Stimulated activated memory B cell treated with anti-CD40 and anti-IgM and Interleukin-4, amounts not matched to agents 10 μg/mL and 1 μg/mL and 100 μg/mL, for 72 hours (primary cell): ENCODE measurements around the gene TMEM163.
"Not testable (repeated sequence)": the region's sequence is repeated elsewhere in the genome, so short reads cannot be mapped to it uniquely, and the experiment has no call there.

ENCODE experiments used
- ATAC-seq: fragments of 150-1000 bp; cut with Tn5 transposase; 2 replicates; pipeline ENCODE4 v1.10.0; 2021
- H3K27ac Mint-ChIP-seq: one replicate; pipeline ENCODE4 v1.8.0; 2022; ENCODE audit warnings: mild to moderate bottlenecking, mixed read lengths
- H3K27me3 Mint-ChIP-seq: one replicate; pipeline ENCODE4 v1.8.0; 2022; ENCODE audit warnings: mixed read lengths
- H3K36me3 Mint-ChIP-seq: one replicate; pipeline ENCODE4 v1.8.0; 2022; ENCODE audit warnings: mixed read lengths
- H3K4me1 Mint-ChIP-seq: one replicate; pipeline ENCODE4 v1.8.0; 2022; ENCODE audit warnings: mixed read lengths
- H3K4me3 Mint-ChIP-seq: one replicate; pipeline ENCODE4 v1.8.0; 2022; ENCODE audit warnings: mild to moderate bottlenecking, moderate library complexity, mixed read lengths
- H3K9me3 Mint-ChIP-seq: one replicate; pipeline ENCODE4 v1.8.0; 2022; ENCODE audit warnings: mixed read lengths

TMEM163 gene

GRCh38 chr2:134634054-134634753 is 84.6 kb downstream of the TMEM163 start:
- no peak for ATAC-seq
- no peaks in the 10 kb centered on the region for H3K27me3 Mint-ChIP-seq
- H3K9me3 Mint-ChIP-seq: no peaks in the 10 kb centered on the region
- no peak overlapping the region for H3K4me3 Mint-ChIP-seq
- no peaks in the 10 kb centered on the region for H3K36me3 Mint-ChIP-seq
- H3K4me1 Mint-ChIP-seq: peaks cover 30% of the 10 kb centered on the region
- no peak overlapping the region for H3K27ac Mint-ChIP-seq

GRCh38 chr2:134630504-134631159 is 88.2 kb downstream of the TMEM163 start:
- H3K4me3 Mint-ChIP-seq: no peak overlapping the region
- no peaks in the 10 kb centered on the region for H3K36me3 Mint-ChIP-seq
- ATAC-seq: no peak
- no peaks in the 10 kb centered on the region for H3K27me3 Mint-ChIP-seq
- H3K4me1 Mint-ChIP-seq: peaks cover 24% of the 10 kb centered on the region
- H3K27ac Mint-ChIP-seq: no peak overlapping the region
- no peaks in the 10 kb centered on the region for H3K9me3 Mint-ChIP-seq

- no peaks in the 10 kb centered on the region for H3K36me3 Mint-ChIP-seq
- H3K9me3 Mint-ChIP-seq: no peaks in the 10 kb centered on the region
- no peaks in the 10 kb centered on the region for H3K27me3 Mint-ChIP-seq
- no peak overlapping the region for H3K27ac Mint-ChIP-seq
- H3K4me3 Mint-ChIP-seq: no peak overlapping the region
- H3K4me1 Mint-ChIP-seq: peaks cover 16% of the 10 kb centered on the region
- no peak for ATAC-seq
Measured at GRCh38 chr2:134628453-134628852, 90.3 kb downstream of the TMEM163 start.

- Mint-ChIP-seq H3K36me3 (no peaks in the 10 kb centered on the region), H3K4me3 (no peak overlapping the region), H3K9me3 (no peaks in the 10 kb centered on the region), H3K4me1 (peaks cover 31% of the 10 kb centered on the region), H3K27ac (no peak overlapping the region), H3K27me3 (no peaks in the 10 kb centered on the region)
- ATAC-seq: no peak
Measured at GRCh38 chr2:134626781-134627180, 92.0 kb downstream of the TMEM163 start.

GRCh38 chr2:134625311-134625710 is 93.5 kb downstream of the TMEM163 start:
- Mint-ChIP-seq H3K36me3 (no peaks in the 10 kb centered on the region), H3K27ac (no peak overlapping the region), H3K4me1 (peaks cover 25% of the 10 kb centered on the region), H3K9me3 (no peaks in the 10 kb centered on the region), H3K4me3 (no peak overlapping the region), H3K27me3 (no peaks in the 10 kb centered on the region)
- ATAC-seq: no peak

GRCh38 chr2:134623796-134624195 is 95.0 kb downstream of the TMEM163 start:
- H3K9me3 Mint-ChIP-seq: peaks cover 6% of the 10 kb centered on the region
- H3K4me1 Mint-ChIP-seq: peaks cover 25% of the 10 kb centered on the region
- H3K27me3 Mint-ChIP-seq: no peaks in the 10 kb centered on the region
- peak overlapping the region; percentile 47 for H3K4me3 Mint-ChIP-seq
- peak overlapping the region; percentile 77 for H3K27ac Mint-ChIP-seq
- peaks cover 8% of the 10 kb centered on the region for H3K36me3 Mint-ChIP-seq
- ATAC-seq: peak; percentile 91

- Mint-ChIP-seq H3K9me3 (peaks cover 10% of the 10 kb centered on the region), H3K27me3 (no peaks in the 10 kb centered on the region), H3K4me3 (peak overlapping the region; percentile 47), H3K27ac (peak overlapping the region; percentile 77), H3K4me1 (peaks cover 25% of the 10 kb centered on the region), H3K36me3 (peaks cover 12% of the 10 kb centered on the region)
- peak; percentile 69 for ATAC-seq
Measured at GRCh38 chr2:134623046-134623445, 95.8 kb downstream of the TMEM163 start.

- H3K4me1 Mint-ChIP-seq: peaks cover 25% of the 10 kb centered on the region
- H3K9me3 Mint-ChIP-seq: peaks cover 10% of the 10 kb centered on the region
- H3K4me3 Mint-ChIP-seq: peak overlapping the region; percentile 65
- no peak for ATAC-seq
- H3K36me3 Mint-ChIP-seq: peaks cover 12% of the 10 kb centered on the region
- H3K27ac Mint-ChIP-seq: peak overlapping the region; percentile 77
- no peaks in the 10 kb centered on the region for H3K27me3 Mint-ChIP-seq
Measured at GRCh38 chr2:134621939-134622705, 96.7 kb downstream of the TMEM163 start.

GRCh38 chr2:134619250-134619649 is 99.5 kb downstream of the TMEM163 start:
- Mint-ChIP-seq H3K4me3 (no peak overlapping the region), H3K9me3 (peaks cover 10% of the 10 kb centered on the region), H3K4me1 (peaks cover 24% of the 10 kb centered on the region), H3K27me3 (no peaks in the 10 kb centered on the region), H3K36me3 (peaks cover 12% of the 10 kb centered on the region), H3K27ac (no peak overlapping the region)
- no peak for ATAC-seq

GRCh38 chr2:134615480-134615879 is 103.3 kb downstream of the TMEM163 start:
- ATAC-seq, H3K27me3 Mint-ChIP-seq, H3K4me1 Mint-ChIP-seq, H3K27ac Mint-ChIP-seq, H3K4me3 Mint-ChIP-seq: not testable (repeated sequence)
- Mint-ChIP-seq H3K9me3 (peaks cover 31% of the 10 kb centered on the region), H3K36me3 (peaks cover 38% of the 10 kb centered on the region)

- H3K9me3 Mint-ChIP-seq: peaks cover 20% of the 10 kb centered on the region
- H3K4me1 Mint-ChIP-seq: no peaks in the 10 kb centered on the region
- no peak overlapping the region for H3K27ac Mint-ChIP-seq
- no peak for ATAC-seq
- H3K36me3 Mint-ChIP-seq: peaks cover 27% of the 10 kb centered on the region
- H3K27me3 Mint-ChIP-seq: no peaks in the 10 kb centered on the region
- no peak overlapping the region for H3K4me3 Mint-ChIP-seq
Measured at GRCh38 chr2:134611316-134611715, 107.5 kb downstream of the TMEM163 start.

- H3K36me3 Mint-ChIP-seq: peaks cover 27% of the 10 kb centered on the region
- H3K9me3 Mint-ChIP-seq: peaks cover 20% of the 10 kb centered on the region
- no peak overlapping the region for H3K4me3 Mint-ChIP-seq
- H3K4me1 Mint-ChIP-seq: no peaks in the 10 kb centered on the region
- no peaks in the 10 kb centered on the region for H3K27me3 Mint-ChIP-seq
- no peak for ATAC-seq
- H3K27ac Mint-ChIP-seq: no peak overlapping the region
Measured at GRCh38 chr2:134610871-134611270, 107.9 kb downstream of the TMEM163 start.

GRCh38 chr2:134609924-134610513 is 108.8 kb downstream of the TMEM163 start:
- Mint-ChIP-seq H3K27ac (no peak overlapping the region), H3K9me3 (peaks cover 20% of the 10 kb centered on the region), H3K4me3 (no peak overlapping the region), H3K4me1 (no peaks in the 10 kb centered on the region), H3K27me3 (no peaks in the 10 kb centered on the region), H3K36me3 (peaks cover 27% of the 10 kb centered on the region)
- no peak for ATAC-seq

GRCh38 chr2:134603966-134604365 is 114.8 kb downstream of the TMEM163 start:
- ATAC-seq: no peak
- H3K9me3 Mint-ChIP-seq: no peaks in the 10 kb centered on the region
- no peaks in the 10 kb centered on the region for H3K4me1 Mint-ChIP-seq
- peaks cover 6% of the 10 kb centered on the region for H3K36me3 Mint-ChIP-seq
- H3K27me3 Mint-ChIP-seq: no peaks in the 10 kb centered on the region
- no peak overlapping the region for H3K27ac Mint-ChIP-seq
- H3K4me3 Mint-ChIP-seq: no peak overlapping the region

GRCh38 chr2:134602666-134603065 is 116.1 kb downstream of the TMEM163 start:
- H3K27ac Mint-ChIP-seq: no peak overlapping the region
- H3K4me3 Mint-ChIP-seq: no peak overlapping the region
- no peak for ATAC-seq
- no peaks in the 10 kb centered on the region for H3K9me3 Mint-ChIP-seq
- no peaks in the 10 kb centered on the region for H3K4me1 Mint-ChIP-seq
- peaks cover 6% of the 10 kb centered on the region for H3K36me3 Mint-ChIP-seq
- no peaks in the 10 kb centered on the region for H3K27me3 Mint-ChIP-seq
